Glutamatergic neuron (in vitro differentiated cells): ENCODE results near the gene KRTAP10-7. TPM values are rescaled to one million over a fixed set of nuclear protein-coding genes. Genes with fewer than 3 reads are reported as not detected.

Source experiments
- DNase-seq: peaks from one replicate; pipeline ENCODE4 v3.0.0; 2022
- H3K27ac Mint-ChIP-seq: one replicate; pipeline ENCODE4 v1.8.0; 2020; ENCODE audit warnings: mild to moderate bottlenecking, mixed read lengths, inconsistent platforms; ENCODE audit not compliant: unreplicated experiment
- H3K27me3 Mint-ChIP-seq: one replicate; pipeline ENCODE4 v1.8.0; 2020; ENCODE audit warnings: mild to moderate bottlenecking, moderate library complexity, mixed read lengths, inconsistent platforms; ENCODE audit not compliant: unreplicated experiment
- H3K36me3 Mint-ChIP-seq: one replicate; pipeline ENCODE4 v1.8.0; 2020; ENCODE audit warnings: mild to moderate bottlenecking, mixed read lengths, inconsistent platforms; ENCODE audit not compliant: unreplicated experiment
- H3K4me1 Mint-ChIP-seq: one replicate; pipeline ENCODE4 v1.8.0; 2020; ENCODE audit warnings: mild to moderate bottlenecking, low read depth, mixed read lengths, inconsistent platforms; ENCODE audit not compliant: unreplicated experiment
- H3K4me3 Mint-ChIP-seq: one replicate; pipeline ENCODE4 v1.8.0; 2020; ENCODE audit warnings: mild to moderate bottlenecking, mixed read lengths, inconsistent platforms; ENCODE audit not compliant: unreplicated experiment
- H3K9me3 Mint-ChIP-seq: one replicate; pipeline ENCODE4 v1.8.0; 2020; ENCODE audit warnings: mild to moderate bottlenecking, moderate library complexity, mixed read lengths, inconsistent platforms; ENCODE audit not compliant: unreplicated experiment
- total RNA-seq: library from RNA; stranded (reverse); fragmentation: NEBNext Ultra II Directional; extraction: Animal tissue kit (Norgen Biotek cat#: 25700); gene quantifications from one replicate; pipeline ENCODE4 v1.2.1, GENCODE V29; 2021; ENCODE audit not compliant: unreplicated experiment
- TF ChIP-seq, protein P1 (sequence below): fragments of 200-600 bp; sonication (generic); IDR thresholded peaks from one replicate; pipeline ENCODE4 v1.5.0; 2021; ENCODE audit not compliant: partially characterized antibody, unreplicated experiment

KRTAP10-7 gene
- total RNA-seq, 1 donor from 2014 or later = not detected

DNA sequence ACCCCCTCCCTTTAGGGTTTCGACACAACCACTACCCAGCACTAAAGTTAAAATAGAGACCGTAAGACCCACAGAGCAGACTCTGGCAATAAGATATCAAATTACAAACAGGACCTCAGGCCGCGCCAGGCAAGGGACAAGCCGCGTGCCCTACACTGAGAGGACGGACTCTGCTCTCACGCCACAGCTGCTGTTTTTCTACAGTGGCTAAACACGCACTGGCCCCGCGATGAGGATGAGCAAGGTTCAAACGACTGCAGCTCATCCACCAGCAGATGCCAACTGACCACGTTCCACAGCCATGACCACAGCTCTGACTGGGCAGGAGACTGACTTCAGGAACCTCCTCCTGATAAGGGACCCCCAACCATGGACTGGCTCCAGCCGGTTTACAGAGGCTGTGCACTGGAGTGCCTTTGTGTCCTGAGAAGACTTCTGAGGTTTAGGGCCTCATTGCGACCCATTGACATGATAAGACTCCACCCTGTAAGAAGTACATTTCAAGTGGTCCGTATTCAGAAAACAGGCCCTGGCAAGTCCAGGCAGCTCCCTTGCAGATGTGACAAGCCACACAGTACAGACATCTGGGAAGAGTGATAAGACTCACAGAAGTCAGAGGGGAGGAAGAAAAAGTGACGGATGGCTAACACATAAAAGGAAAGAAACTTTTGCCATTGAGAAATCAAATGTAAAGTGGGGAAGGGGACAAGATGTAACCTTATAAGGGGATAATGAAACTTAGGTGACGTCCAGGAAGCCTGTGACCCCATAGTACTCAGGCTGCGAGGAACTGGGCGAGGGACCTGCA lies 6.6 kb upstream of the KRTAP10-7 start:
- Mint-ChIP-seq H3K36me3 (peaks cover 5% of the 10 kb centered on the region), H3K27me3 (peaks cover 8% of the 10 kb centered on the region), H3K27ac (peak overlapping the region; percentile 77), H3K4me3 (no peak overlapping the region), H3K4me1 (peaks cover 12% of the 10 kb centered on the region), H3K9me3 (peaks cover 10% of the 10 kb centered on the region)
- no peak for DNase-seq
- TF ChIP-seq, protein P1, sequence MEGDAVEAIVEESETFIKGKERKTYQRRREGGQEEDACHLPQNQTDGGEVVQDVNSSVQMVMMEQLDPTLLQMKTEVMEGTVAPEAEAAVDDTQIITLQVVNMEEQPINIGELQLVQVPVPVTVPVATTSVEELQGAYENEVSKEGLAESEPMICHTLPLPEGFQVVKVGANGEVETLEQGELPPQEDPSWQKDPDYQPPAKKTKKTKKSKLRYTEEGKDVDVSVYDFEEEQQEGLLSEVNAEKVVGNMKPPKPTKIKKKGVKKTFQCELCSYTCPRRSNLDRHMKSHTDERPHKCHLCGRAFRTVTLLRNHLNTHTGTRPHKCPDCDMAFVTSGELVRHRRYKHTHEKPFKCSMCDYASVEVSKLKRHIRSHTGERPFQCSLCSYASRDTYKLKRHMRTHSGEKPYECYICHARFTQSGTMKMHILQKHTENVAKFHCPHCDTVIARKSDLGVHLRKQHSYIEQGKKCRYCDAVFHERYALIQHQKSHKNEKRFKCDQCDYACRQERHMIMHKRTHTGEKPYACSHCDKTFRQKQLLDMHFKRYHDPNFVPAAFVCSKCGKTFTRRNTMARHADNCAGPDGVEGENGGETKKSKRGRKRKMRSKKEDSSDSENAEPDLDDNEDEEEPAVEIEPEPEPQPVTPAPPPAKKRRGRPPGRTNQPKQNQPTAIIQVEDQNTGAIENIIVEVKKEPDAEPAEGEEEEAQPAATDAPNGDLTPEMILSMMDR = no peak

DNA sequence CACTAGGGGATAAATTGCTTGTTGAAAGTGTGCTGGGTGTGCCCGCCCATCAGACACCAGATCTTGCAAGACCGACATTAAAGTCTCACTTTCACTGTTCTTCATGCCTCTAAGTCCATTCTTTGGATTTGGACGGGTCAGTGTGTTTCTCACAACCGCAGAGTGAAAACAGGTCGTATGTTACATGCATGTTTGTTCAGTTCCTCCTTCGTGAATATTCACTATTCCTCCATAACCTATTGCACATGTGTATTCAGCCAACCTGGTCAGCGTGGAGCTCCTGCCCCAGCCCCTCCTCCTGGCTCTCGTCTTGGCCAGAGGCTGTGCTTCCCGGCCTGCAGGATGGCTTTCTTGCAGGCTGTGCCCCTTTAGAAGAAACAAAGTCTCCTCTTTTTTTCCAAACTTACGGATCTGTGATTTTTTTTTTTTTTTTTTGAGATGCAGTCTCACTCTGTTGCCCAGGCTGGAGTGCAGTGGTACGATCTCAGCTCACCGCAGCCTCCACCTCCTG lies 5.9 kb upstream of the KRTAP10-7 start:
- TF ChIP-seq, protein P1 = no peak
- peaks cover 12% of the 10 kb centered on the region for H3K4me1 Mint-ChIP-seq
- no peak for DNase-seq
- no peak overlapping the region for H3K27ac Mint-ChIP-seq
- H3K27me3 Mint-ChIP-seq = peaks cover 8% of the 10 kb centered on the region
- H3K9me3 Mint-ChIP-seq = peaks cover 10% of the 10 kb centered on the region
- peaks cover 6% of the 10 kb centered on the region for H3K36me3 Mint-ChIP-seq
- no peak overlapping the region for H3K4me3 Mint-ChIP-seq

DNA sequence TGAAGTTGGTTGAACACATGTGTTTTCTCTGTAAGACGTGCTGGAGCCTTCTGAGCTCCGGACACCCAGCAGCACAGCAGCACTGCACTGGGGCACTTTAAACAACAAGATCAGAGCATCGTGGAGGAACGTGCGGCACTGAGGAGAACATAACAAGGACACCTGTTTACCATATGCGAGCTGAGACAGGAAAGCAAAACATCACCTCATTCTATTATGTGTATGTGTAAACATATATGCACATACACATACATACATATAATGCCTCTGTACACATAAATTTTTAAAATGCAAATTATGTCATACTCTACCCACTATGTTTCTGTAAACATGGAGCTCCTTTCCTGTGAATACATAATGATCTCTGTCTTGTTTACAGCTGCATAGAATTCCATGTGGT lies 4.9 kb upstream of the KRTAP10-7 start:
- peaks cover 8% of the 10 kb centered on the region for H3K27me3 Mint-ChIP-seq
- H3K4me1 Mint-ChIP-seq = peaks cover 12% of the 10 kb centered on the region
- no peak for DNase-seq
- H3K4me3 Mint-ChIP-seq = no peak overlapping the region
- peaks cover 6% of the 10 kb centered on the region for H3K36me3 Mint-ChIP-seq
- H3K27ac Mint-ChIP-seq = no peak overlapping the region
- TF ChIP-seq, protein P1 = no peak
- peaks cover 12% of the 10 kb centered on the region for H3K9me3 Mint-ChIP-seq

DNA sequence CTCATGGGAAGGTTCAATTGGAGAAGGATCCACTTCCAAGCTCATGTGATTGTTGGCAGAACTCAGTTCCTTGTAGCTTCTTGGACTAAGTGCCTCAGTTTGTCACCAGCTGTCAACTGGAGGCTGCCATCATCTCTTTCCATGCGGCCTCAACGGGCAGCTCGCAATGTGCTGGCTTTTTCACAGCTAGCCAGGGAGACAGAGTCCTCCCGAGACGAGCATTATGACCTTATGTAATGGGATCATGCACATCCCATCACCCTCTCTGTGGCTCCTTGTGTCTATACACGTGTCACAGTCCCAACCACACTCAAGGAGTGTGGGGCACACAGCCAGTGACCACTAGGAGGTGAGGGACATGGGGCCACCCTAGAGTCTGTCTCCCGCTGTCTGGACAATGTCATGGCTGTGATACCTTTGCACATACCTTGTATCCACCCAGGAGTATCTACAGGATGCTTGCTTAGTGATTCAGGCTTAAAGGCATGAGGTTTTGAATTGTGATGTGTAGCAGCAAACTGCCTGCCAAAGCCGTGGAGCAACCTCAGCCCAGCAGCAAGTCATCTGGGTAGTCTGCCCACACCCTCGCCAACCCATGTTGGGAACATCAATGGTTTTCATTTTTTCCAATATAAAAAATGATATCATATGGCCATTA lies 4.2 kb upstream of the KRTAP10-7 start:
- Mint-ChIP-seq H3K4me3 (no peak overlapping the region), H3K4me1 (peaks cover 10% of the 10 kb centered on the region), H3K36me3 (peaks cover 6% of the 10 kb centered on the region), H3K27me3 (peaks cover 3% of the 10 kb centered on the region), H3K9me3 (peaks cover 12% of the 10 kb centered on the region), H3K27ac (no peak overlapping the region)
- TF ChIP-seq, protein P1 = no peak
- no peak for DNase-seq

DNA sequence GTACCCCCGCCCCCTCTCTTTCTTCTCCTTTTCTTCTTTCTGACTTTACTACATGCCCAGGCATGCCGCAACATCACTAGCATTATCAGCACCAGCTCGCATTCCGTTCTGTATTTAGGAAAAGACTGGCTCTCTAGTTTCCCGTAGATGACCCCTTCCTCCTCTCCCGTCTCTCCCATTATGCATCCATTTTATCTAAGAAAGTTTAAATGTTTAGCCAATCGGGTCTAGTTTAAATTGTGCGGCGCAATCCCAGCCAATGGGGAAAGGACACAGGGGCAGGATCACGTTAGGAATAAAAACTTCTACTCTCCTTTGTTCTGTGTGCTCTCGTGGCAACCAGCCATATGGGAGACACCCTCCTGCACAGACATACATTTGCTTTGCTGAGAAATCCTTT lies 2.3 kb upstream of the KRTAP10-7 start:
- Mint-ChIP-seq H3K4me1 (peaks cover 10% of the 10 kb centered on the region), H3K9me3 (peaks cover 12% of the 10 kb centered on the region), H3K27me3 (peaks cover 4% of the 10 kb centered on the region), H3K4me3 (no peak overlapping the region), H3K36me3 (peaks cover 6% of the 10 kb centered on the region), H3K27ac (peak overlapping the region; percentile 53)
- TF ChIP-seq, protein P1 = no peak
- no peak for DNase-seq
